ENCODE data around the gene ELP5. TPM values are rescaled to one million over a fixed set of nuclear protein-coding genes. Genes with fewer than 3 reads are reported as not detected.

Gene ELP5
- total RNA-seq, 1 experiment from 2014 or later = 49.6 TPM

- no peak overlapping the region for H3K56ac ChIP-seq (ENCODE audit: insufficient read length, low read depth, low read length)
- no peak overlapping the region for H2BK15ac ChIP-seq (ENCODE audit: low read depth, low read length)
- WGBS (ENCODE audit: extremely low coverage, insufficient read length, low lambda C conversion rate) = no CpG with 5 or more reads among the region's 6 CpGs
- no peak overlapping the region for H4K5ac ChIP-seq (ENCODE audit: insufficient read length, low read depth, low read length)
- H3K4me2 ChIP-seq (ENCODE audit: insufficient read depth, insufficient read length, low read length) = peak overlapping the region; percentile 40
- TF ChIP-seq CTCF (conservative IDR thresholded peaks at IDR 0.05) = no peak
- Mint-ChIP-seq H3K36me3 (ENCODE audit: insufficient read depth in 1 of 3, low read depth in 3 of 3) (peaks cover 8 to 29% (median 21%) of the 10 kb centered on the region in 3 experiments; a peak in 6 of 7 replicates), H3K9me3 (no peaks in the 10 kb centered on the region; a peak in 1 of 5 replicates), H3K4me3 (peak overlapping the region; percentile 95 to 97), H3K27ac (peak overlapping the region in 1 of 3 experiments; percentile 23; a peak in 1 of 7 replicates), H3K4me1 (peaks cover 58 to 61% of the 10 kb centered on the region in 2 experiments), H3K27me3 (ENCODE audit: low read depth) (no peaks in the 10 kb centered on the region; the same call in none of the 2 replicates)
- H2BK5ac ChIP-seq (ENCODE audit: insufficient read length, low read length) = no peak overlapping the region
- no peaks in the 10 kb centered on the region for H3K27me3 ChIP-seq (ENCODE audit: insufficient read depth, low read length)
- DNase-seq = no peak
- no peaks in the 10 kb centered on the region for H4K20me1 ChIP-seq (ENCODE audit: control insufficient read depth, insufficient read depth, insufficient read length)
- no peak overlapping the region for H3T11ph ChIP-seq (ENCODE audit: low read length)
- no peak overlapping the region for H3K14ac ChIP-seq (ENCODE audit: insufficient read depth, low read length)
- H3K4ac ChIP-seq (ENCODE audit: low read depth, low read length) = no peak overlapping the region
- no peak overlapping the region for H3K27ac ChIP-seq (ENCODE audit: insufficient read length, low read depth, low read length)
- H3K23me2 ChIP-seq (ENCODE audit: insufficient read length, low read depth, low read length, poor library complexity, severe bottlenecking) = peaks cover 23% of the 10 kb centered on the region
- no peak overlapping the region for H4K8ac ChIP-seq (replicated peaks; ENCODE audit: insufficient read length, low read depth, low read length)
- H3K79me2 ChIP-seq (ENCODE audit: insufficient read depth, low read length) = no peaks in the 10 kb centered on the region
- no peak overlapping the region for H3K23ac ChIP-seq (ENCODE audit: insufficient read length, low read depth, low read length)
- no peak overlapping the region for H2BK12ac ChIP-seq (ENCODE audit: insufficient read length, low read depth, low read length)
- H3K4me1 ChIP-seq (ENCODE audit: insufficient read depth, low read length) = no peaks in the 10 kb centered on the region; the same call in 1 of the 2 replicates
- no peak overlapping the region for H4K91ac ChIP-seq (ENCODE audit: insufficient read length, low read depth, low read length)
- no peak overlapping the region for H3K9ac ChIP-seq (ENCODE audit: extremely low read depth, insufficient read length, low read length)
- H2AFZ ChIP-seq (ENCODE audit: low read length) = no peak overlapping the region
- no peak overlapping the region for H2BK120ac ChIP-seq (ENCODE audit: low read depth, low read length, poor library complexity, severe bottlenecking)
- no peaks in the 10 kb centered on the region for H3K79me1 ChIP-seq (ENCODE audit: insufficient read depth, low read depth, low read length, poor library complexity, severe bottlenecking)
- H3K18ac ChIP-seq (ENCODE audit: insufficient read length, low read depth, low read length) = no peak overlapping the region
- H2AK5ac ChIP-seq (ENCODE audit: insufficient read length, low read length) = no peak overlapping the region
- H3K9me3 ChIP-seq (ENCODE audit: control insufficient read depth, low read depth, low read length) = no peaks in the 10 kb centered on the region
- H2BK20ac ChIP-seq (ENCODE audit: low read depth, low read length, poor library complexity, severe bottlenecking) = no peak overlapping the region
Observed at GRCh38 chr17:7218166-7218565, 33.8 kb upstream of the ELP5 start.
